Measurements from ENCODE around the gene INPP5A. TPM values are rescaled to one million over a fixed set of nuclear protein-coding genes. Genes with fewer than 3 reads are reported as not detected.

Gene INPP5A
- total and polyA plus RNA-seq, 10 of the 15 experiments (the other 5 are each of a cell fraction or from before 2014, with no cell fraction given): 0.52 to 15.0 (median 6.3) TPM

- Histone ChIP-seq H3K27me3 (replicated peaks in 1 of 2; ENCODE audit: control insufficient read depth in 2 of 2, insufficient read depth in 2 of 2, low read length in 1 of 2) (no peaks in the 10 kb centered on the region), H3K4me2 (ENCODE audit: control insufficient read depth, insufficient read depth) (no peak overlapping the region), H3K27ac (ENCODE audit: control insufficient read depth, insufficient read depth) (no peak overlapping the region), H2AFZ (ENCODE audit: control insufficient read depth, low read depth, low read length) (no peak overlapping the region), H3K9ac (ENCODE audit: control insufficient read depth, insufficient read depth, low read length) (no peak overlapping the region), H4K20me1 (ENCODE audit: control insufficient read depth, insufficient read depth) (no peaks in the 10 kb centered on the region), H3K4me3 (no peak overlapping the region), H3K9me3 (replicated peaks; ENCODE audit: control insufficient read depth, insufficient read depth, low read length) (no peaks in the 10 kb centered on the region; the same call in 2 of the 3 replicates), H3K36me3 (ENCODE audit: control insufficient read depth in 2 of 2, insufficient read depth in 2 of 2, low read length in 1 of 2) (peaks cover 0 to 3% of the 10 kb centered on the region in 2 experiments; a peak in 2 of 4 replicates), H3K4me1 (ENCODE audit: control insufficient read depth, insufficient read depth, low read length) (no peaks in the 10 kb centered on the region), H3K79me2 (ENCODE audit: control insufficient read depth, insufficient read depth, low read length) (no peaks in the 10 kb centered on the region)
- DNase-seq (ENCODE audit: low read depth, low spot score) (no peak), ATAC-seq (no peak), FAIRE-seq (no peak)
- ChIA-PET CTCF (no interaction called here), SMC1A (ENCODE audit: uncharacterized antibody, unreplicated experiment) (no interaction called here), POLR2A (interaction anchor here (0.6 kb wide), 1 partner anchor 865 kb away, joined by 4 read pairs; no protein-coding TSS in a partner anchor), RAD21 (ENCODE audit: unreplicated experiment) (no interaction called here)
- TF ChIP-seq ZNF622 (IDR thresholded peaks at IDR 0.05) (no peak), NFYA (IDR thresholded peaks at IDR 0.05; ENCODE audit: borderline replicate concordance, low read depth, low read length) (no peak), IKZF1 (conservative IDR thresholded peaks at IDR 0.05) (no peak), SUPT20H (IDR thresholded peaks at IDR 0.05; ENCODE audit: borderline replicate concordance, control insufficient read depth, low read depth, low read length) (no peak), CBFB (IDR thresholded peaks at IDR 0.05; ENCODE audit: low read depth) (no peak), BHLHE40 (IDR thresholded peaks at IDR 0.05; ENCODE audit: borderline replicate concordance in 1 of 2, low read depth in 2 of 2, low read length in 1 of 2) (no peak), POLR2AphosphoS5 (IDR thresholded peaks at IDR 0.05; ENCODE audit: low read length) (no peak), GATAD2B (conservative IDR thresholded peaks at IDR 0.05; ENCODE audit: low read depth) (no peak), MYB (IDR thresholded peaks at IDR 0.05; ENCODE audit: borderline replicate concordance, low read depth, low read length) (no peak), CHD2 (IDR thresholded peaks at IDR 0.05; ENCODE audit: borderline replicate concordance, low read depth, low read length) (no peak), RB1 (IDR thresholded peaks at IDR 0.05; ENCODE audit: borderline replicate concordance) (no peak), JUNB (IDR thresholded peaks at IDR 0.05) (no peak), CHD4 (IDR thresholded peaks at IDR 0.05) (no peak), NR2C2 (IDR thresholded peaks at IDR 0.05; ENCODE audit: borderline replicate concordance, control insufficient read depth, insufficient read length, low read depth) (no peak), HSF1 (IDR thresholded peaks at IDR 0.05; ENCODE audit: low read depth, low read length) (no peak), BRCA1 (IDR thresholded peaks at IDR 0.05; ENCODE audit: low read depth, low read length) (no peak), ZNF24 (IDR thresholded peaks at IDR 0.05) (no peak)
- TF ChIP-seq, protein P1, sequence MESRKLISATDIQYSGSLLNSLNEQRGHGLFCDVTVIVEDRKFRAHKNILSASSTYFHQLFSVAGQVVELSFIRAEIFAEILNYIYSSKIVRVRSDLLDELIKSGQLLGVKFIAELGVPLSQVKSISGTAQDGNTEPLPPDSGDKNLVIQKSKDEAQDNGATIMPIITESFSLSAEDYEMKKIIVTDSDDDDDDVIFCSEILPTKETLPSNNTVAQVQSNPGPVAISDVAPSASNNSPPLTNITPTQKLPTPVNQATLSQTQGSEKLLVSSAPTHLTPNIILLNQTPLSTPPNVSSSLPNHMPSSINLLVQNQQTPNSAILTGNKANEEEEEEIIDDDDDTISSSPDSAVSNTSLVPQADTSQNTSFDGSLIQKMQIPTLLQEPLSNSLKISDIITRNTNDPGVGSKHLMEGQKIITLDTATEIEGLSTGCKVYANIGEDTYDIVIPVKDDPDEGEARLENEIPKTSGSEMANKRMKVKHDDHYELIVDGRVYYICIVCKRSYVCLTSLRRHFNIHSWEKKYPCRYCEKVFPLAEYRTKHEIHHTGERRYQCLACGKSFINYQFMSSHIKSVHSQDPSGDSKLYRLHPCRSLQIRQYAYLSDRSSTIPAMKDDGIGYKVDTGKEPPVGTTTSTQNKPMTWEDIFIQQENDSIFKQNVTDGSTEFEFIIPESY (IDR thresholded peaks at IDR 0.05): no peak
- in situ Hi-C loops (cut with MboI): no loop called here
- intact Hi-C loops (cut with micrococcal nuclease; ENCODE audit: unreplicated experiment): no loop called here
- WGBS (ENCODE audit: insufficient coverage, insufficient replicate concordance, low lambda C conversion rate, missing lambda C conversion rate): 87% methylated on average over 34 of the region's 36 CpGs
- no TSS peak for BruUV-seq (replicated peaks)
Observed at GRCh38 chr10:132748545-132749370, 211.2 kb downstream of the INPP5A start.

Measured in GM12878 (cell line).